Loucy (cell line): ENCODE results near the gene SLC9B1.

Experiments
- H2AFZ ChIP-seq: fragments of 200-600 bp; sonication (generic); 2 replicates; pipeline ENCODE4 v1.6.0; 2016; ENCODE audit warnings: antibody characterized with exemption, mild to moderate bottlenecking, low read length, moderate library complexity
- H3F3A ChIP-seq: fragments of 200-600 bp; 2 replicates; pipeline ENCODE4 v1.6.0; 2016; ENCODE audit warnings: antibody characterized with exemption, low read depth, mild to moderate bottlenecking
- H3K27me3 ChIP-seq: fragments of 200-600 bp; sonication (generic); 2 replicates; pipeline ENCODE4 v1.6.1; 2014; ENCODE audit warnings: low read length, mild to moderate bottlenecking; ENCODE audit not compliant: insufficient read depth, poor library complexity, severe bottlenecking
- H3K36me3 ChIP-seq: fragments of 200-600 bp; sonication (generic); 2 replicates; pipeline ENCODE4 v1.6.1; 2016; ENCODE audit warnings: low read length; ENCODE audit not compliant: insufficient read depth
- H3K4me1 ChIP-seq: fragments of 200-600 bp; sonication (generic); 2 replicates; pipeline ENCODE4 v1.5.1; 2014; ENCODE audit warnings: low read length, mild to moderate bottlenecking; ENCODE audit not compliant: insufficient read depth, poor library complexity, severe bottlenecking
- H3K4me2 ChIP-seq: fragments of 200-600 bp; sonication (generic); 2 replicates; pipeline ENCODE4 v1.6.0; 2014; ENCODE audit warnings: antibody characterized with exemption, low read length, low read depth, mild to moderate bottlenecking; ENCODE audit not compliant: poor library complexity, severe bottlenecking
- H3K4me3 ChIP-seq: fragments of 200-600 bp; sonication (generic); 2 replicates; pipeline ENCODE4 v1.5.1; 2014; ENCODE audit warnings: low read length, mild to moderate bottlenecking, mixed read lengths; ENCODE audit not compliant: poor library complexity, severe bottlenecking
- H3K79me2 ChIP-seq: fragments of 200-600 bp; sonication (generic); 2 replicates; pipeline ENCODE4 v1.6.1; 2014; ENCODE audit warnings: low read length; ENCODE audit not compliant: insufficient read depth
- H3K9ac ChIP-seq: fragments of 200-600 bp; sonication (generic); 2 replicates; pipeline ENCODE4 v1.6.0; 2014; ENCODE audit warnings: mild to moderate bottlenecking, low read depth, low read length, moderate library complexity; ENCODE audit not compliant: poor library complexity, severe bottlenecking
- H3K9me2 ChIP-seq: fragments of 200-600 bp; sonication (generic); replicated peaks from 2 replicates; pipeline ENCODE4 v1.6.1; 2016; ENCODE audit warnings: low read depth, low read length, mixed read lengths
- H3K9me3 ChIP-seq: fragments of 200-600 bp; sonication (generic); 2 replicates; pipeline ENCODE4 v1.6.1; 2014; ENCODE audit warnings: mild to moderate bottlenecking, antibody characterized with exemption, low read length, low read depth; ENCODE audit not compliant: insufficient read depth
- H4K20me1 ChIP-seq: fragments of 200-600 bp; sonication (generic); 2 replicates; pipeline ENCODE4 v1.6.0; 2014; ENCODE audit warnings: antibody characterized with exemption, low read length, mild to moderate bottlenecking; ENCODE audit not compliant: insufficient read depth, poor library complexity, severe bottlenecking
- EZH2phosphoT487 ChIP-seq: fragments of 200-600 bp; IDR thresholded peaks from 2 replicates; pipeline ENCODE4 v1.6.1; 2018; ENCODE audit warnings: antibody characterized with exemption, mild to moderate bottlenecking, moderate library complexity, borderline replicate concordance
- TF ChIP-seq, protein P1 (sequence below): fragments of 200-600 bp; sonication (generic); conservative IDR thresholded peaks from 2 replicates; pipeline ENCODE4 v1.5.1; 2014; ENCODE audit warnings: mild to moderate bottlenecking, antibody characterized with exemption, low read length

SLC9B1 gene

DNA sequence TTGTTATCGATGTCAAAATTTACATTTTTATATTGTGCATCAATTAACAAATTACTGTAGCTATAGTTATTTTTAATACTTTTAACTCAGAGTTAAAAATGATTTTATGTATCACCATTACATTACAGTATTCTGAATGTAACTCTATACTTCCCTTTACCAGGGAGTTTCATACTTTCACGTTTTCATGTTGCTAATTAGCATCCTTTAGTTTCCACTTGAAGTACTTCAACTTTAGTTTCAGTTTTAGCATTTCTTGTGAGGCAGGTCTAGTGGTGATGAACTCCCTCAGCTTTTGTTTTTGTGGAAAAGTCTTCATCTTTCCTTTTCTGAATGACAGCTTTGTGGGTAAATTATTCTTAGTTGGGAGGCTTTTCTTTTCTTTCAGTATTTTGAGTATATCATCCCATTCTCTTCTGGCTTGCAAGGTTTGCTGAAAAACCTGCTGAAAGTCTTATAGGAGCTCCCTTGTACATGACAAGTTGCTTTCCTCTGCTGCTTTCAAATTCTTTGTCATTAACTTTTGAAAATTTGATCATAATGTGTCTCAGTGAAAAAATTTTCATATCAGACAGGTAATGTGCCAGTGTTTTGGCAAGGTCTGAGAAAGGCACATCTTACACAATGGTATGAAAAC is 160.6 kb downstream of the SLC9B1 start:
- Histone ChIP-seq H3K4me1 (peaks cover 1% of the 10 kb centered on the region), H3K9ac (no peak overlapping the region), H3K9me3 (peaks cover 9% of the 10 kb centered on the region), H2AFZ (no peak overlapping the region), H3K9me2 (no peaks in the 10 kb centered on the region), H4K20me1 (peaks cover 1% of the 10 kb centered on the region), H3K36me3 (no peaks in the 10 kb centered on the region), H3K79me2 (peaks cover 13% of the 10 kb centered on the region; the same call in 1 of the 2 replicates), H3K27me3 (no peaks in the 10 kb centered on the region), H3K4me3 (no peak overlapping the region), H3F3A (no peaks in the 10 kb centered on the region), H3K4me2 (no peak overlapping the region)
- TF ChIP-seq, protein P1, sequence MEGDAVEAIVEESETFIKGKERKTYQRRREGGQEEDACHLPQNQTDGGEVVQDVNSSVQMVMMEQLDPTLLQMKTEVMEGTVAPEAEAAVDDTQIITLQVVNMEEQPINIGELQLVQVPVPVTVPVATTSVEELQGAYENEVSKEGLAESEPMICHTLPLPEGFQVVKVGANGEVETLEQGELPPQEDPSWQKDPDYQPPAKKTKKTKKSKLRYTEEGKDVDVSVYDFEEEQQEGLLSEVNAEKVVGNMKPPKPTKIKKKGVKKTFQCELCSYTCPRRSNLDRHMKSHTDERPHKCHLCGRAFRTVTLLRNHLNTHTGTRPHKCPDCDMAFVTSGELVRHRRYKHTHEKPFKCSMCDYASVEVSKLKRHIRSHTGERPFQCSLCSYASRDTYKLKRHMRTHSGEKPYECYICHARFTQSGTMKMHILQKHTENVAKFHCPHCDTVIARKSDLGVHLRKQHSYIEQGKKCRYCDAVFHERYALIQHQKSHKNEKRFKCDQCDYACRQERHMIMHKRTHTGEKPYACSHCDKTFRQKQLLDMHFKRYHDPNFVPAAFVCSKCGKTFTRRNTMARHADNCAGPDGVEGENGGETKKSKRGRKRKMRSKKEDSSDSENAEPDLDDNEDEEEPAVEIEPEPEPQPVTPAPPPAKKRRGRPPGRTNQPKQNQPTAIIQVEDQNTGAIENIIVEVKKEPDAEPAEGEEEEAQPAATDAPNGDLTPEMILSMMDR, result no peak
- TF ChIP-seq EZH2phosphoT487, result no peak
